TTC549 (cell line): Measurements from ENCODE around the gene BCR.

Source experiments
- FAIRE-seq: peaks from 2 replicates; lab custom pipeline; 2012; peaks lifted over from hg19 to GRCh38; lab: Jason Lieb, UNC

The BCR gene

GRCh38 chr22:23277583-23278295 lies 97.4 kb downstream of the BCR start:
- no peak for FAIRE-seq

GRCh38 chr22:23278883-23279675 lies 98.8 kb downstream of the BCR start:
- no peak for FAIRE-seq

DNA sequence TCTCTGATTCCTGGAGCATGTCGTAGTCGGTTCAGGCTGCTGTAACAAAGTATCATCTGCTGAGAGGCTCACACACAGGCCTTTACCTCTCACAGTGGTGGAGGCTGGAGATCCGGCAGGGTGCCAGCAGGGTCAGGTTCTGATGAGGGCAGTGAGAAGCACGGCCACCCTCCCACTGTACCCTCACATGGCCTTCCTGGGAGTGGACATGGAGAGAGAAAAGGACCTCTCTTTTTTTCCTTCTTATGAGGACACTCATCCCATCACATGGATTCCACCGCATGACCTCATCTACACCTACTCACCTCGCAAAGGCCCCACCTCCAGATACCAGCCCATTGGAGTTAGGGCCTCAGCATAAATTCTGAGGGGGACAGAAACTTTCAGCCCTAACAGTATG lies 99.5 kb downstream of the BCR start:
- FAIRE-seq: no peak

GRCh38 chr22:23280356-23281052 lies 100.2 kb downstream of the BCR start:
- no peak for FAIRE-seq

GRCh38 chr22:23281053-23281405 lies 100.7 kb downstream of the BCR start:
- no peak for FAIRE-seq

DNA sequence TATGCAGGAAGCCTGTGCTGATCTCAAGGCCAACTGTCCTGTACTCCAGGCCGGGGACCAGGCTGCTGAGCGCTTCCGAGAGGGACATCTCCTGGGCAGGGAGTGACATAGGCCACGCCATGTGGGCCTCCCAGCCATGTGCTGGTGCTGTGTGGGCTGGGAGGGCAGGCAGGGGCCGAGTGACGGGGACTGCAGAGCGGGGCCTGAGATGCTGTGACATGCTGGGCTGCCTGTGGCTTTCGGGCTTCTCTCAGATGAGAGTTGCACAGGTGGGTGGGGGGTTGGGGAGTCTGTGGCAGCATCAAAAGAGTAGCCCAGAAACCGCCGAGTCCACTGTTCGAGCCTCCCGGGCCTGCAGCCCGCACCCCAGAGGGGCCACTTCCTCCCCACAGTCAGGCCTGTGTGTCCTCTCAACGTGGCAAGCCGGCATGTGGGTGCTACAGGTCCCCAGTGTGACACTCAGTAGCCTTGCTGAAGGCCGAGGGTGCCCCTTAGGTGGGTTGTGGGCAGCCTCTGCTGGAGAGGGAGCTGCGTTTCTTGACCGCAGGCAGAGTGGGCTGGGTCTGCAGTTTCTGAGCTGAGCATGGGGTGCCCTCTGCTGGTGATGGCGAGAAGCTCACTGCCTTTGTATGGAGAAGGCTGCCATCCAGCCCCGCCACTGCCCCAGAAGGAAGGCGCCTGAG lies 101.2 kb downstream of the BCR start:
- FAIRE-seq: no peak

GRCh38 chr22:23282089-23282501 lies 101.8 kb downstream of the BCR start:
- FAIRE-seq: no peak

GRCh38 chr22:23282516-23282915 lies 102.2 kb downstream of the BCR start:
- no peak for FAIRE-seq

DNA sequence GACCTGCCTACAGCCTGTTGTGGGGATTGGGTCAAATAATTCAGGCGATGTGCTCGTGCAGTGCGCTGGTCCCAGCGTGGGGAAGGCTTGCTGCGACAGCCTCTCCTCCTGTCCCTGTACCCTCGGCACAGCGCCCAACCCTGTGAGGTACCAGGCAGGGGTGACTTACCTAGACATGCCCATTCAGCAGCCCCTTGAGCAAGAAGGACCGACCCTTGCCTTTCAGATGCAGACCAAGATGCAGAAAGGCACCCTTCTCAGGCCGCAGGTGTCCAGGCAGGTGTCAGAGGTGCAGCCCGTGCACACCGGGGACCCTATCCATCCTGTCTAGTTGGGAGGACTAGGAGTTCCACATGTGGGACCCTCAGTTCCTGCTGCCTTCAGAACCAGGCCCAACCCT lies 102.7 kb downstream of the BCR start:
- no peak for FAIRE-seq

GRCh38 chr22:23283591-23284503 lies 103.5 kb downstream of the BCR start:
- no peak for FAIRE-seq

DNA sequence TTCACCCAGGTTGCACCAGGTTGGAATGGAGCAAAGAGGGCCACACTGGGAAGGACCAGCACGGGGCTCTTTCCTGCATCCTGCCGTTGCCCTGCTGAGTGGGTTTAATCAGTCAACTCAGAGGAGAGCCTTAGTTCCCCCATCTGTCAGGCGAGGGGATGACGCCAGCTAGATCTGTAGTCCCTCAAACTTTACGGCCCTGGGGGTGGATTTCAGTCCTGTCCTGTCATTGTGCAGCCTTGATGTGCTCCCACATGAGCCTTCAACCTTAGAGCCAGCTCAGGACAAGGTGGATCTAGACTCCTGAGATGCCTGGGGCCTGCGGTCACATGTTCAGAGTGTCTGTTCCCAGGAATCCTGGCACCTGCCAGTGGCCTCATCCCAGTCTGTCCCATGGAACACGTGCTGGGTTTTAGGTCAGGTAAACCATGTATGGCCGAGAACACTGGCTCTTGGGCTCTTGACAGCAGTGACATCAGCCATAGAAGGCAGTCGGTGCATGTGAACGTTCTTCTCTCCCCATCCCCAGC lies 104.3 kb downstream of the BCR start:
- FAIRE-seq: no peak

- FAIRE-seq: no peak
Observed at GRCh38 chr22:23285236-23285635, 104.9 kb downstream of the BCR start.

DNA sequence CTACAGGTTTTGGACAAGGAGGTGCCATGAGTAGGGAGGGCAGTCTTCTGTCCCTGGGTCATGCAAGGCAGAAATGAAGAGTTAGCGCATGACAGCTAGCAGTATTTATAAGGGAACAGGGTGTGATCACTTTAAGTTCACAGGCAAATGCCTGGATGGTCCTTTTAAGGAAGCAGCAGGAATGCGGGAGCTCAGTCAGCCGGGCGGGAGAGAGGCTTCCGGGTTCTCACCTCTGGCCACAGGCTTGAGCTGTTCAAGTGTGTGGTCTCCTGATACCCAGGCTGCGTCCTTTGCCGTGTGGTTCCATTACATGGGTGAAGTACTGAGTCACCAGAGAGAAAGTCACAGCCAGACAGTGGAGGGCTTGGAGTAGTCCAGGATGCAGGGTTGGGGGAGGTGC lies 105.4 kb downstream of the BCR start:
- FAIRE-seq: no peak

- no peak for FAIRE-seq
Observed at GRCh38 chr22:23286296-23286695, 106.0 kb downstream of the BCR start.

DNA sequence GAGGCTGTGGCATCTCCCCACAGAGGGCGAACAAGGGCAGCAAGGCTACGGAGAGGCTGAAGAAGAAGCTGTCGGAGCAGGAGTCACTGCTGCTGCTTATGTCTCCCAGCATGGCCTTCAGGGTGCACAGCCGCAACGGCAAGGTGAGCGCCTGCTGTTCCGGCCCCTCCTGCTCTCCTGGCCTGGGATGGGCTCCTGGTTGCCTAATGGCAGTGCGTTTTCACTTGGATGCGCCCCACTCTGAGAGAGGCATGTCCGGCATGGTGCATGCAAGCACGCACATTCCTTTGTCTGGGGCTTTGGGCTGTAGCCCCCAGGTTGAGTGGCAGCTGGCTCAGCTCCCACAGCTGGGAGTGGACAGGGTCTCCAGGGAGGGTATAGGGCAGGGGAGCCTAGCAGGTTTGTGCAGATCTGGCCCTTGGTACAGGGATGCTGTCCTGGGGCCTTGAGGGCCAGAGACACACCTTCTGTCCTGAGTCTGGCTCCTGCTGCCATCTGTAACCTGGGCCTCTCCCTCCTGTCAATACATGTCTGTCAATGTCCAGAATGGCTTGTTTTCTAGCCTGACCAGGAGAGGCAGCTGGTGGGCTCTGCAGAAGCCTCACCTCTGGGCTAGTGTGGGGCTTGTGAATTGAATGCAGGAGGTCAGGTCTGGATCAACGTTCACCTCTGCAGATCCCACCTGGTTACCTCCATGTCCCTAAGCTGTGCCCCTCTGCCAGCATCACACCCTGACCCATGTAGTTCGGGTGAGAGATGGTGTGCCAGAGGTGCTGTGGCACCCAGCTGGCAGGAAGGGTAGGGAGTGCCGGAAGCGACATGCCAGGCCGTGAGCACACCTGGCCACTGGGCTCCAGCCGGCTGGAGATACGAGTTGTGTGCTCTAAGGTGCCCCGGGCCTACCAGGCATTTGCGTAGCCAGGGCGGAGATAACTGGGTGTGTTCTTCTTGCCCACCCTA lies 107.1 kb downstream of the BCR start:
- no peak for FAIRE-seq

DNA sequence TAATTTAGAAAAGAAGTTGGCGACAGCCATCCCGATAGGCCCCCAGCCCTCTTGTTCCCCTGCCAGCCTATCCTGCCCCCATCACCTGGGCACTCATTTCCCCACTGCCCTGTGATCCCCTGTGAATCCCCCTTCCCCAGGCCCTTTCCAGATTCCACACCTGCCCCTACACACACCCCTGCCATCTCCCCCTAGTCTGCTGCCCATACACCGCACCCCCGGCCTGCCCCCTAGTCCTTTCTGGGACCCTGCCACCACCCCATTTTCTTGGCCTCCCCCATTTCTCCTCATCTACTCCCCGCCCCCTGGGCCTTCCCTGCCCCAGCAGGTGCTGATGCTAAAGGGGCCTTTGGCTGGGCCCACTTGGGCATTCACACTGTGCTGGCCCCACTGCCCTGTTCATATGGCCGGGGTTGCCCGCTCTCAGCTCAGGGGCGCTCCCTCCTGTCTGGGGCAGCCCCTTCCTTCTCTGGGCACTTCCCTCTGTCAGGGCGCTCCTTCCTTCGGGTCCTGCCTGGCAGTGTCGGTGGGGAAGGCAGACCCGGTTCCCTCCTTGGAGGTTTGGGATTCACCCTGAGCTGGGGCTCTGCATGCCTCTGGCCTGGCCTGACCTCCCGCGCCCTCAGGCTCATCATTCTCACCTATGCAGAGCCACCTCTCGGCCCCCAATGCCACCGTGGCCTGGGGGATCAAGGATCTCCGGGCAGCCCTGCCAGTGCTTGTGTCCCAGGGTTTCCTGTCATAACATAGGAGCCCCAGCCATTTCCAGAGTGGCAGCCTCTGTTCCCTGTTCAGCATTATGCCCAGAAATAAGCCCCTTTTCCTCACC lies 108.2 kb downstream of the BCR start:
- no peak for FAIRE-seq

GRCh38 chr22:23289130-23289503 lies 108.8 kb downstream of the BCR start:
- FAIRE-seq: no peak

DNA sequence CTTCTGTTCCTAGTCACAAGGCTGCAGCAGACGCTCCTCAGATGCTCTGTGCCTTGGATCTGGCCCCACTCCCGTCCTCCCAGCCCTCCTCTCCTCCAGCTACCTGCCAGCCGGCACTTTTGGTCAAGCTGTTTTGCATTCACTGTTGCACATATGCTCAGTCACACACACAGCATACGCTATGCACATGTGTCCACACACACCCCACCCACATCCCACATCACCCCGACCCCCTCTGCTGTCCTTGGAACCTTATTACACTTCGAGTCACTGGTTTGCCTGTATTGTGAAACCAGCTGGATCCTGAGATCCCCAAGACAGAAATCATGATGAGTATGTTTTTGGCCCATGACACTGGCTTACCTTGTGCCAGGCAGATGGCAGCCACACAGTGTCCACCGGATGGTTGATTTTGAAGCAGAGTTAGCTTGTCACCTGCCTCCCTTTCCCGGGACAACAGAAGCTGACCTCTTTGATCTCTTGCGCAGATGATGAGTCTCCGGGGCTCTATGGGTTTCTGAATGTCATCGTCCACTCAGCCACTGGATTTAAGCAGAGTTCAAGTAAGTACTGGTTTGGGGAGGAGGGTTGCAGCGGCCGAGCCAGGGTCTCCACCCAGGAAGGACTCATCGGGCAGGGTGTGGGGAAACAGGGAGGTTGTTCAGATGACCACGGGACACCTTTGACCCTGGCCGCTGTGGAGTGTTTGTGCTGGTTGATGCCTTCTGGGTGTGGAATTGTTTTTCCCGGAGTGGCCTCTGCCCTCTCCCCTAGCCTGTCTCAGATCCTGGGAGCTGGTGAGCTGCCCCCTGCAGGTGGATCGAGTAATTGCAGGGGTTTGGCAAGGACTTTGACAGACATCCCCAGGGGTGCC lies 109.8 kb downstream of the BCR start:
- FAIRE-seq: no peak
